ENCODE measurements around the gene RANBP2.

RANBP2 gene

GRCh38 chr2:108786008-108786353, 66.7 kb downstream of the RANBP2 start:
- DNase-seq: no peak

DNA sequence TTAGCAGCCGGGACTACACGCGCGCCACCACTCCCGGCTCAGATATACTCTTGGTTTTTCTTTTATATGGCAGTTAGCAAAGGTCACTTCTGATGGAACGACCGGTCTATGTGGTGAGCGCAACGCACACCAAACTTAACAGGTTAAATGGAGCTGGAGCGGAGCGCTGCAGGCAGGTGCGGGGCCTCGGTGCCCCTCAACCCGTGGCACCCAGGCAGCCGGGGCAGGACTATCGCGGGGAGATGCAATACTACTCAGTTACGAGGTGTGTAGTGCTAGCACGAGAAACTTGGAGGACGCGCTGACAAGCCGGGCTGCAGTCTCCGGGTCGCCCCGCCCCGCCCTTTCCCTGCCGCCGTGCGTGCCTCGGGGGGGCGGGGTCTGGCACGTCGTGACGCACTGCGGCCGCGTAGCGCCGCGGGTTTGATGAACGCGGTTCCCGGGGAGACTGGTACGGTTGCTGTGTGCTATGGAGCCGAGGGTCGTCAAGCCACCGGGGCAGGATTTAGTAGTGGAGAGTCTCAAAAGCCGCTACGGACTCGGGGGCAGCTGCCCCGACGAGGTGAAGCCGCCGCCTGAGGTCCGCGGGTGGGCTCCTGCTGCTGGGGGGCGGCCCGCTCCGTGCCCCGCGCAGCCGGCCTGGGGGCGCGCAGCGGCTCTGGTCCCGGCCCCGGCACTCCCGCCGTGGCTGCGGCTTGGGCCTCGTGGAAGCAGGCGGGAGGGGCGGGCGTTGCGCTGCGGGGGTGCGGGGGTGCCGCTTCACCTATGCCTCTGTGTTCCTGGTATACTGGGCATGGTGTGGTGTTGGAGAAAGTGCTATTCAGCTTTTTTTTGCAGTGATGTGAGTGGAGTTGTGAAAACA, 67.3 kb downstream of the RANBP2 start, which contains the start of gene CCDC138:
Gene CCDC138 (plus strand): TSS at position 418 of the 862 bp plus-strand sequence. CDS start 52 bp downstream, at position 470.
- DNase-seq: peak; percentile 84

DNA sequence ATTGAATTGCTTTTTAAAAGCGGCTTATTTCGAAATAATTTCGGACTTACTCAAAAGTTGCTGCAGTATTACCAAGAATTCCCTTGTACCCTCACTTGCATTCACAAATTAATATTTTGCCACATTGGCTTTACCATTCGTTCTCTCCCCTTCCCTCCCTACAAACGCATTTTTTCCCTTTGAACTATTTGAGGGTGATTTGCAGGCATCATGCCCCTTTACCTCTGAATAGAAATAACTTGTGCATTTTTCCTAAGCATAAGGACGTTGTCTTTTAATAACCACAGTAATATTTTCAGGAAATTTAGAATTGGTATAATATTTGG, 67.9 kb downstream of the RANBP2 start:
- DNase-seq: no peak

DNA sequence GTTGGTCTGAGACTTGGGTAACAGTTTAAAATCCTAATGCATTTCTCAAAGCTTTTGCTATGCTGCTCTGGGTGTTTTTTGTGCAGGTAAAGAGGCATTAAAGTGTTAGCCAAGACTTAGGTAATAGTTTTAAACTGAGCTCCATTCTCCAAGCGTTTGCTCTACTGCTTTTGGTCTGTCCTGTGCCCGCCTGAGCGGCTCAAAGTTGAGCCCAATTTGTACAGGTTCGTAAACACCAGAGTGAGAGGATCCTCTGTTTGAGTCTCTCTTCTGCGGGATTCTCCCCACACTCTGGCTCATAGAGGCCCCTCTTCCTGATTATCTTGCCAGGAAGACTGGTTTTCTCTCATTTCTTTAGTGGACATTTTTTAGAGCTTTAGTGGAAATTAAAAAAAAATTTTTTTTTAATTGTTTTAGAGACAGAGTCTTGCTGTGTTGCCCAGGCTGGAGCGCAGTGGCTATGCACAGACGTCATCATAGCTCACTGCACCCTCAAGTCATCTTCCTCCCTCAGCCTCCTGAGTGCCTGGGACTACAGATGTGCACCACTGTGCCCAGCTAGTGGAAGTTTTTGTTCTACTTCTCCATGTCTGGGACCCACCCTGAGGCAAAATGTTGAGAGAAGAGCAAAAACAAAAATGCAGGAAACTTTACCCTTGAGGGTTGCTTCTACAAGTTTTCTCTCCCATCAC, 83.9 kb downstream of the RANBP2 start:
- no peak for DNase-seq

DNA sequence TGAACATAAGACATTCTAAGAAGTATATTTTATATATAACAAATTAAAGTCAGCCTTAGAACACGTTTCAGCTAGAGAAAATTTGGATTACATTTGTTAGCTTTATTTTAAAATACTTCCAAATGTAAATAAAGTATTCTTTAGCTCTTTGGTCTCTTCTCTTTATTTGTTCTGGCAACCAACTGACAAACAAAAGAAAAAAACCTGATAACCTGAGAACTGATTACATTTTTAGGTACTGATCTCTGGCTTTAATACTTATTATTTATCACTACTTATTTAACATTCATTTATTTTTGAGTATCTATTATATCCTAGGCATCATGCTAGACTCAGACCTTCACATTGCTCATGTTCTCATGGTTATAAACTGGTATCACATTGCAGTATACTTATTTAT, 85.8 kb downstream of the RANBP2 start:
- no peak for DNase-seq

DNA sequence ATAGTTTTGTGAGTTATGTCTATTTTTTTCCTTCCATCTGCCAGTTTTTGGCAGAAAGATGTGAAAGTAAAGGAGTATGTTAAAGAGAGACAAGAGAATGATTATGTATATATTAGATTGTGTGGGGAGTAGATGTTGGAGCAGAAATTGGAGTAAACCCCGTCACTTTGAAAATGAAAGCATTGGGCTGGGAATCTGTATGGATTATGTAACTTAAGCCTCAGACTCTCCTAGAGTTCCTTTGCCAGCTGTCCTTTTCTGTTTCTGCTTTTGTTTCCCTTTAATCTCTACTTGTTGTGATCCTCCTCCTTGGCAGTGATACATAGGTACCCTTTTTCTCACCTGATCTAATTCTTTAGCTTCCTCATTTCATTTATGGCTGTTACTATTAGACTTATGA, 86.5 kb downstream of the RANBP2 start:
- DNase-seq: no peak

DNA sequence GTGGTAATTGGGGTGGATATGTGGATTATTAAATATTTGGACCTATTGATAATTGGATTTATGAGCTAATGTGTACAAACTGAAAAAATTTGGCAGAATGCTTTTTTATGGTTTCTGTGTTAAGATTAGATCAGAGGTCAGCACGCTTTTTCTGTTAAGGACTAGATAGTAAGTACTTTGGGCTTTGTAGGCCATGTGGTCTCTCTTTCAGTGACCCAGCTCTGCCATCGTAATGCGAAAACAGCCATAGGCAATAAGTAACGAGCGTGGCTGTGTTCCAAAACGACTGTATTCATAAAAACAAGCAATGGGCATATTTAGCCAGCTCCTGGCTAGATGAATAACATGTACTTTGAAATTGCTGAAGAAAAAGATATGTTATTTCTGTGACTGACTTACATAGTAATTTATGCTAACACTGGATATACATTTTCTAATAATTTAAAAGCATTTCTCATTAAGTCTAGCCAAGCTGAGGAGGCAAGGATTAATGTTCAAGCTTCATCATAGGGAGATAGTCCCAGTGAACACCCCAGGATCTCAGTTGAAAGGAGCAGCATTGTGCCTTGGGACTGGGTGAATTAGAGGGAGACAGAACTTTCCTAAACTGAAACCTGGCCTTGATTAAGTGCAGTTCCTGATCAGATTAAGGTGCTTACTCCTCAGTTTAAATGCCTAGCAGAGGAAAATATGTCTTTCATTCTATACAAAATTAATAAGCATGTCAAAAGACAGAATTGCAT, 87.3 kb downstream of the RANBP2 start:
- DNase-seq: peak; percentile 9

DNA sequence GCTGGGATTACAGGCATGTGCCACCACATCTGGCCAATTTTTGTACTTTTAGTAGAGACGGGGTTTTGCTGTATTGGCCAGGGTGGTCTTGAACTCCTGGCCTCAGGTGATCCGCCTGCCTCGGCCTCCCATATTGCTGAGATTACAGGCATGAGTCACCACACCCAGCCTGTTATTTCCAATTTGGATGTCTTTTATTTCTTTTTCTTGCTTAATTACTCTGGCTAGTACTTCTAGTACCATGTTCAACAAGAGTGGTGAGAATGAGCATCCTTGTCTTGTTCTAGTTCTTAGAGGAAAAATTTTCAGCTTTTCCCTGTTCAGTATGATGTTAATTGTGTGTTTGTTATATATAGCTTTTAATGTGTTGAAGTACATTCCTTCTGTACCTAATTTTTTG, 90.7 kb downstream of the RANBP2 start:
- no peak for DNase-seq

DNA sequence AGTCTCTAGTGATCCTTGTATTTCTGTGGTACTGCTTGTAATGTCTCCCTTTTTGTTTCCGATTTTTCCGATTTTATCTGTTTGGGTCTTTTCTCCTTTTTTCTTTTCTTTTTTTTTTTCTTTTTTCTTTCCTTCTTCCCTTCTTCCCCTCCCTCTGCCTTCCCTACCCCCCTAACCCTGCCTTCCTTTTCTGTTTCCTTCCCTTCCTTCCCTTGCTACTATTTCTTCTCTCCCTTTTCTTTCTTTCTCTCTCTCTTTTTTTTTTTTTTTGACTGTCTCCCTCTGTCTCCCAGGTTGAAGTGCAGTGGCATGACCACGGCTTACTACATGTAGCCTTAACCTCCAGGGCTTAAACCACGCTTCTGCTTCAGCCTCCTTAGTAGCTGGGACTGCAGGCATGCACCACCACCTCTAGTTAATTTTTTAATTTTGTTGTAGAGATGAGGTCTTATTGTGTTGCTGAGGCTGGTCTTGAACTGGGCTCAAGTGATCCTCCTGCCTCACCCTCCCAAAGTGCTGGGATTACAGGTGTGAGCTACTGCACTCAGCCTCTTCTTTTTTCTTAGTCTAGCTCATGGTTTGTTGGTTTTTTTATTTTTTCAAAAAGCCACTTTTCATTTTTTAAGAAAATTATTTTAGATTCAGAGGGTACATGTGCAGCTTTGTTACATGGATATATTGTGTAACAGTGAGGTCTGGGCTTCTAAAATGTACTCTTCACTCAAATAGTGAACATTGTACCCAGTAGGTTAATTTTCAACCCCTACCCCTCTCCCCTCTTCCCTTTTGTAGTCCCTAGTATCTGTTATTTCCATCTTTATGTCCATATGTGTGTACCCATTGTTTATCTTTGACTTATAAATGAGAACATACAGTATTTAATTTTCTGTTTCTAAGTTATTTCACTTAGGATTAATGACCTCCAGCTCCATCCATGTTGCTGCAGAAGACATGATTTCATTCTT, 92.0 kb downstream of the RANBP2 start:
- no peak for DNase-seq

- no peak for DNase-seq
Observed at GRCh38 chr2:108813732-108814131, 94.5 kb downstream of the RANBP2 start.

DNA sequence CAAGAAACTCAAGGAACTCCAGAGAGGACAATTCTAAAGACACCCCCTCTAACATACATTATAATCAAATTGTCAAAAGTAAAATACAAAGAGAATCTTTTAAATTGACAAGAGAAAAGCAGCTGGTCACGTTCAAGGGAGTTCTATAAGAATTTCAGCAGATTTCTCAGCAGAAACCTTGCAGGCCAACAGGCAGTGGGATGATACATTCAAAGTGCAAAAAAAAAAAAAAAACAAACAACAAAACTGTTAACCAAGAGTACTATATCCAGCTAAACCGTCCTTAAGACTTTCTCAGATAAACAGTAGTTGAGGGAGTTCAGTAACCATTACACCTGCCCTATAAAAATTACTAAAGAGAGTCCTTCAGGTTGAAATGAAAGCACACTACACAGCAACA, 101.2 kb downstream of the RANBP2 start:
- no peak for DNase-seq

DNA sequence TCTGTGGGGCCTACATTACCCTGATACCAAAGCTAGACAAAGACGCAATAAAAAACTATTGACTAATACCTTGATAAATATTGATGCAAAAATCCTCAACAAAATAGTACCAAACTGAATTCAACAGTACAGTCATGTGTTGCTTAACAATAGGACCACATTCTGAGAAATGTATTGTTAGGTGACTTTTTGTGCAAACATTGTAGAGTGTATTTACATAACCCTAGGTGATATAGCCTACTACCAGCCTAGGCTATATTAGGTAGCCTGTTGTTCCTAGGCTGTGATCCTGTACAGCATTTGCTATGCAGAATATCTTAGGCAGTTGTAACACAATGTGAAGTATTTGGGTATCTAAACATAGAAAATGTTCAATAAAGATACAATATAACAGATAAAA, 104.0 kb downstream of the RANBP2 start:
- DNase-seq: no peak

DNA sequence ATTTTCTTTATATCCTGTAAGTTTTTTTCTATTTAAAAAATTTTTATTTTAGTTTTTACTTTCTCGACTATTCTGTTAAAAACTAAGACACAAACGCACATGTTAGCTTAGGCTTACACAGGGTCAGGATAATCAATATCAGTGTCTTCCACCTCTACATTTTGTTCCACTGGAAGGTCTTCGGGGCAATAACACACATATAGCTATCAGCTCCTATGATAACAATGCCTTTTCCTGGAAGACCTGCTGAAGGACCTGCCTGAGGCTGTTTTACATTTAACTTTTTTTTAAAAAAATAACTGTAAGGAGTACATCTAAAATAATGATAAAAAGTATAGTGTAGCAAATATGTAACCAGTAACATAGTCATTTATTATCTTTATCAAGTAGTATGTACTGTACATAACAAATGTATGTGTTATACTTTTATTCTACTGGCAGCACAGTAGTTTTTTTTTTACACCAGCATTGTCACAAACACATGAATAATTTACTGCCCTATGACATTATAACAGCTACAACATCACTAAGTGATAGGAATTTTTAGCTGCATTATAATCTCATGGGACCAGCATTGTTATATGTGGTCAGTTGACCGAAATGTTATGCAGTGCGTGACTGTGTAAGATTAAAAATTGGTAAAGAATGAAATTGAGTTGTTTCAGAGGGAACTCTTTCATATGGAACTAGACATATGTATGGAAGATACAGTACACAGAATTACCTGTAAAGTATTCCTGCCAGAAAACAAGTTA, 105.2 kb downstream of the RANBP2 start:
- DNase-seq: no peak

- DNase-seq: no peak
Observed at GRCh38 chr2:108825254-108825653, 106.0 kb downstream of the RANBP2 start.

GRCh38 chr2:108825736-108826135, 106.5 kb downstream of the RANBP2 start:
- no peak for DNase-seq

- no peak for DNase-seq
Observed at GRCh38 chr2:108829578-108830310, 110.5 kb downstream of the RANBP2 start.

- DNase-seq: no peak
Observed at GRCh38 chr2:108833219-108833618, 113.9 kb downstream of the RANBP2 start.

DNA sequence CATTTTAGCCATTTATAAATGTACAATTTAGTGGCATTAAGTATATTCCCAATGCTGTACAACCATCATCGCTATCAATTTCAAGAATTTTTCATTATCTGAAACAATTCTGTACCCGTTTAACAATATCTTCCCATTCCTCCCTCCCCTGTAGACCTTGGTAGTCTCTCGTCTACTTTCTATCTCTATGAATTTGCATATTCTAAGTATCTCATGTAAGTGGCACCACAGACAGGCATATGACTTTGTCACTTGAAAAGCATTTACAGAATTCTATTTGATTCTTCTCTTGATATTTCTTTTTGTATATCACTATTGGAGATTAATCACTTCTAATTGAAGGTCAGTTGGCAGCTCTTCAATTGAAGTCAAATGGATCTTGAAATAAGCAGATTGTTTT, 115.3 kb downstream of the RANBP2 start:
- DNase-seq: no peak

GRCh38 chr2:108835040-108835439, 115.8 kb downstream of the RANBP2 start:
- no peak for DNase-seq
